Measurements from ENCODE around the gene DPP10.
A peak's percentile ranks its signal among the peaks of the same experiment; 100 is the strongest.
"Not testable (repeated sequence)": the region's sequence is repeated elsewhere in the genome, so short reads cannot be mapped to it uniquely, and the experiment has no call there.

The DPP10 gene

DNA sequence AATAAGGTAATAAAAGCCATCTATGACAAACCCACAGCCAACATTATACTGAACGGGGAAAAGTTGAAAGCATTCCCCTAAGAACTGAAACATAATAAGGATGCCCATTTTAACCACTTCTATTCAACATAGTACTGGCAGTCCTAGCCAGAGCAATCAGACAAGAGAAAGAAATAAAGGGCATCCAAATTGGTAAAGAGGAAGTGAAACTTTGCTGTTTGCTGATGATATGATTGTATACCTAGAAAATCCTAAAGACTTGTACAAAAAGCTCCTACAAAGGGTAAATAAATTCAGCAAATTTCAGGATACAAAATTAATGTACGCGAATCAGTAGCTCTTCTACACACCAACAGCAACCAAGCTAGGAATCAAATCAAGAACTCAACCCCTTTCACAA, 579.6 kb downstream of the DPP10 start:
- not testable (repeated sequence) for H3K4me1 ChIP-seq (ENCODE audit: control insufficient read depth, low read depth, low read length); H3K4me3 ChIP-seq (ENCODE audit: low read length); H3K27me3 ChIP-seq (ENCODE audit: control insufficient read depth, insufficient read depth, low read length); H3K27ac ChIP-seq (ENCODE audit: low read length); H3K36me3 ChIP-seq (ENCODE audit: control insufficient read depth, low read depth, low read length); H3K9me3 ChIP-seq (ENCODE audit: control insufficient read depth, low read depth, low read length); H3K9ac ChIP-seq (ENCODE audit: low read length)

GRCh38 chr2:115034801-115035200, 592.4 kb downstream of the DPP10 start:
- H3K27ac ChIP-seq (ENCODE audit: low read length): no peak overlapping the region
- no peaks in the 10 kb centered on the region for H3K27me3 ChIP-seq (ENCODE audit: control insufficient read depth, insufficient read depth, low read length)
- H3K4me3 ChIP-seq (ENCODE audit: low read length): no peak overlapping the region
- H3K4me1 ChIP-seq (ENCODE audit: control insufficient read depth, low read depth, low read length): peaks cover 8% of the 10 kb centered on the region
- no peaks in the 10 kb centered on the region for H3K36me3 ChIP-seq (ENCODE audit: control insufficient read depth, low read depth, low read length)
- H3K9me3 ChIP-seq (ENCODE audit: control insufficient read depth, low read depth, low read length): no peaks in the 10 kb centered on the region
- no peak overlapping the region for H3K9ac ChIP-seq (ENCODE audit: low read length)

DNA sequence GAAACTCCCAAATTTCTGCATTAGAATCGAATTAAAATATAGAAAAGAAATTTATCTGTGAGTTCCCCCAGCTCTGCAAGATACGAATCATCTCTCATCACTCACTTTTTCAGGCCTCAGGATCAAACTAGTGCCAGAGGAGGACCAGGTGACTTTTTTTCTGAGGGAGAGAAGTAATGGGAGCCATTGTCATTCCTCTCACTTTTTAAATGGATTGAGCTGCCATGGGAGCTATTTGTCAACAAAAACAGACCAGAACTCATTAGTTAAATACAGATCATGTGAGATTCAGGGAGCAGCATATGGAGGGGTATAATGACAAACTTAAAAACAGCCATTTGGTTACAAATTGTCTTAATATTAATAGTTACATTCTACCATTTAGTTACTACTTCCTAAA, 594.4 kb downstream of the DPP10 start:
- Histone ChIP-seq H3K4me1 (ENCODE audit: control insufficient read depth, low read depth, low read length) (peaks cover 8% of the 10 kb centered on the region), H3K9ac (ENCODE audit: low read length) (no peak overlapping the region), H3K36me3 (ENCODE audit: control insufficient read depth, low read depth, low read length) (no peaks in the 10 kb centered on the region), H3K9me3 (ENCODE audit: control insufficient read depth, low read depth, low read length) (no peaks in the 10 kb centered on the region), H3K4me3 (ENCODE audit: low read length) (peak overlapping the region; percentile 6), H3K27ac (ENCODE audit: low read length) (peak overlapping the region; percentile 30), H3K27me3 (ENCODE audit: control insufficient read depth, insufficient read depth, low read length) (no peaks in the 10 kb centered on the region)

DNA sequence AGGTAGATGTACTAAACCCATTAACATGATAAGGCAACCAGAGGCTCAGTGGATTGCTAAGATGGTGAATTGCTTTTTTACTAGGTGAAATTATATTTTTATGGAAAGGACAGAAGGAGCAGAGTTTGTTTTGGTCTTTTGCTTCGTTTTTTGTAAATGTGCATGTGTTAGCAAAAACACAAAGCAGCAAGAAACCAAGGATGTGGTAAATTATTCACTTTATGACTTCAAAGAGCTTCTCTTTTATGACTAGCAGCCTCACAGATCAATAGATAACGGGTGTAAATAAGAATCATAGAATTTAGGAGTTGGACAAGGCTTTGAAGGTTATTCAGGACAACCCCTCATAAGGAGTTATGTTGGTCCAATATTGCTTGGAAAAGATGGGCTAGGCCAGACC, 615.0 kb downstream of the DPP10 start:
- no peaks in the 10 kb centered on the region for H3K9me3 ChIP-seq (ENCODE audit: control insufficient read depth, low read depth, low read length)
- no peaks in the 10 kb centered on the region for H3K27me3 ChIP-seq (ENCODE audit: control insufficient read depth, insufficient read depth, low read length)
- no peak overlapping the region for H3K27ac ChIP-seq (ENCODE audit: low read length)
- H3K36me3 ChIP-seq (ENCODE audit: control insufficient read depth, low read depth, low read length): no peaks in the 10 kb centered on the region
- H3K4me1 ChIP-seq (ENCODE audit: control insufficient read depth, low read depth, low read length): no peaks in the 10 kb centered on the region
- H3K9ac ChIP-seq (ENCODE audit: low read length): no peak overlapping the region
- no peak overlapping the region for H3K4me3 ChIP-seq (ENCODE audit: low read length)

DNA sequence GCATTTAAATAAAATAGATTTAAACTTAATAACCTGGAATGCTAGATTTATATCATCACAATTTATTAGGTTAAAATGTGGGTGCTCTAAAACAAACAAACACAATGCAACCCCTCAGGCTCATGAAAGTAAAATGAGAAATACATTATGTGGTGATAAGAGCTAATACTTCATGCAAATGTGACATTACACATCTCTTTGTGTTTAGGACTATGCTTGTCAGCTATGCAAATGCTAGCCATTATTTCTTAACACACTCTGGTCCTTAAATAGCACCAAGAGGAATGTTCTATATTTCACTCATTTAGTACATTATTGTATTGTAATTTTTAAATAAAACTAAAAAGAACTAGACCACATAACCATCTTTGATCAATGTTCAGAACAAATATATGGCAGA, 627.6 kb downstream of the DPP10 start:
- Histone ChIP-seq H3K27me3 (ENCODE audit: control insufficient read depth, insufficient read depth, low read length) (no peaks in the 10 kb centered on the region), H3K4me1 (ENCODE audit: control insufficient read depth, low read depth, low read length) (no peaks in the 10 kb centered on the region), H3K9ac (ENCODE audit: low read length) (no peak overlapping the region), H3K27ac (ENCODE audit: low read length) (no peak overlapping the region), H3K9me3 (ENCODE audit: control insufficient read depth, low read depth, low read length) (no peaks in the 10 kb centered on the region), H3K36me3 (ENCODE audit: control insufficient read depth, low read depth, low read length) (no peaks in the 10 kb centered on the region), H3K4me3 (ENCODE audit: low read length) (no peak overlapping the region)

DNA sequence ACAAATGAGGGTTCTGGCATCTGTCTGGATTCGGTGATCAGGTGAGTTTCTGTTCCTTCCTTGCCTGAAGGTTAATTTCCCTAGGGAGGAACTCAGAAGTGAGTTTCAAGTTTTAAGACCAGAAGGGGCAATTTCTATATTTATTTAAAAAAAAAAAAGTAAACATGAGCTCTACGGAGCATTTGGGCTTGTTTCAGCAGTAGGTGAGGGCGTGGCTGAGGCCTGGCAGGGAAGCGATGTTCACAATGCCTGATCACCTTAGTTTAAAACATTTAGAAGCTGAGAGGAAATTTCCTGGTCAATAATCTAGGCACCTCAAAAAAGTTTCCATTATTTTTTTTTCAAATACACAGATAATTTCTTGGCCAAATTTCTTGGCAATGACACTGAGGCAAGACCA, 629.1 kb downstream of the DPP10 start:
- no peaks in the 10 kb centered on the region for H3K4me1 ChIP-seq (ENCODE audit: control insufficient read depth, low read depth, low read length)
- no peaks in the 10 kb centered on the region for H3K27me3 ChIP-seq (ENCODE audit: control insufficient read depth, insufficient read depth, low read length)
- H3K9ac ChIP-seq (ENCODE audit: low read length): no peak overlapping the region
- no peak overlapping the region for H3K4me3 ChIP-seq (ENCODE audit: low read length)
- H3K9me3 ChIP-seq (ENCODE audit: control insufficient read depth, low read depth, low read length): no peaks in the 10 kb centered on the region
- no peaks in the 10 kb centered on the region for H3K36me3 ChIP-seq (ENCODE audit: control insufficient read depth, low read depth, low read length)
- H3K27ac ChIP-seq (ENCODE audit: low read length): no peak overlapping the region

- H3K27me3 ChIP-seq (ENCODE audit: control insufficient read depth, insufficient read depth, low read length): no peaks in the 10 kb centered on the region
- H3K4me3 ChIP-seq (ENCODE audit: low read length): no peak overlapping the region
- no peak overlapping the region for H3K27ac ChIP-seq (ENCODE audit: low read length)
- H3K4me1 ChIP-seq (ENCODE audit: control insufficient read depth, low read depth, low read length): no peaks in the 10 kb centered on the region
- H3K9ac ChIP-seq (ENCODE audit: low read length): no peak overlapping the region
- H3K9me3 ChIP-seq (ENCODE audit: control insufficient read depth, low read depth, low read length): no peaks in the 10 kb centered on the region
- no peaks in the 10 kb centered on the region for H3K36me3 ChIP-seq (ENCODE audit: control insufficient read depth, low read depth, low read length)
Measured at GRCh38 chr2:115075800-115076199, 633.4 kb downstream of the DPP10 start.

DNA sequence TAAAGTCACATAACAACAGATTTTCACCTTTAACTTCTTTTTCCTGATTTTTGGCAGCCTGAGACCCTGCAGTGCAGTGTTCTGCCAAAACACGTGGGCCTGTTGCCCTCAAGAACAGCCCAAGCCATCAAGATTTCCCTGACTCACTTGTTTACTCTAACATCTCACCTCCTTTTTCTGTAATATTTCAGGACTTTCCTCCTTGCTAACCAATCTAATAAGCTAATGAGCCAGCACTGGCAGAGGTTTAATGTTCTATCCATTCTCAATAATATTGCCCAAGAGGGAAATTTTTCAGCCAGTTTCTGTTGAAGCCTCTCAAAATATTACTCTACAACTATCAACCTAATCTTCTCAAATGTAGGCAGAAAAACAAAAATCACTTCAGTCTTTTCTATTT, 635.2 kb downstream of the DPP10 start:
- Histone ChIP-seq H3K9me3 (ENCODE audit: control insufficient read depth, low read depth, low read length) (no peaks in the 10 kb centered on the region), H3K9ac (ENCODE audit: low read length) (no peak overlapping the region)

GRCh38 chr2:115083225-115083624, 640.8 kb downstream of the DPP10 start:
- Histone ChIP-seq H3K36me3 (ENCODE audit: control insufficient read depth, low read depth, low read length) (no peaks in the 10 kb centered on the region), H3K9me3 (ENCODE audit: control insufficient read depth, low read depth, low read length) (no peaks in the 10 kb centered on the region), H3K4me3 (ENCODE audit: low read length) (no peak overlapping the region), H3K27ac (ENCODE audit: low read length) (no peak overlapping the region), H3K9ac (ENCODE audit: low read length) (no peak overlapping the region), H3K4me1 (ENCODE audit: control insufficient read depth, low read depth, low read length) (peaks cover 5% of the 10 kb centered on the region), H3K27me3 (ENCODE audit: control insufficient read depth, insufficient read depth, low read length) (no peaks in the 10 kb centered on the region)

More for the DNA sequence above, 635.2 kb downstream of the DPP10 start:
- Histone ChIP-seq H3K4me3 (ENCODE audit: low read length) (no peak overlapping the region), H3K4me1 (ENCODE audit: control insufficient read depth, low read depth, low read length) (no peaks in the 10 kb centered on the region), H3K27ac (ENCODE audit: low read length) (no peak overlapping the region), H3K36me3 (ENCODE audit: control insufficient read depth, low read depth, low read length) (no peaks in the 10 kb centered on the region), H3K27me3 (ENCODE audit: control insufficient read depth, insufficient read depth, low read length) (no peaks in the 10 kb centered on the region)

- no peaks in the 10 kb centered on the region for H3K36me3 ChIP-seq (ENCODE audit: control insufficient read depth, low read depth, low read length)
- H3K27ac ChIP-seq (ENCODE audit: low read length): no peak overlapping the region
- H3K4me1 ChIP-seq (ENCODE audit: control insufficient read depth, low read depth, low read length): peaks cover 5% of the 10 kb centered on the region
- no peaks in the 10 kb centered on the region for H3K9me3 ChIP-seq (ENCODE audit: control insufficient read depth, low read depth, low read length)
- H3K27me3 ChIP-seq (ENCODE audit: control insufficient read depth, insufficient read depth, low read length): no peaks in the 10 kb centered on the region
- H3K9ac ChIP-seq (ENCODE audit: low read length): no peak overlapping the region
- no peak overlapping the region for H3K4me3 ChIP-seq (ENCODE audit: low read length)
Measured at GRCh38 chr2:115083711-115084110, 641.3 kb downstream of the DPP10 start.

- no peak overlapping the region for H3K27ac ChIP-seq (ENCODE audit: low read length)
Measured at GRCh38 chr2:115084446-115084845, 642.0 kb downstream of the DPP10 start.

GRCh38 chr2:115086051-115086620, 643.7 kb downstream of the DPP10 start:
- not testable (repeated sequence) for H3K9ac ChIP-seq (ENCODE audit: low read length); H3K27ac ChIP-seq (ENCODE audit: low read length); H3K4me1 ChIP-seq (ENCODE audit: control insufficient read depth, low read depth, low read length); H3K4me3 ChIP-seq (ENCODE audit: low read length); H3K36me3 ChIP-seq (ENCODE audit: control insufficient read depth, low read depth, low read length); H3K27me3 ChIP-seq (ENCODE audit: control insufficient read depth, insufficient read depth, low read length)
- H3K9me3 ChIP-seq (ENCODE audit: control insufficient read depth, low read depth, low read length): peaks cover 13% of the 10 kb centered on the region

More at GRCh38 chr2:115084446-115084845, 642.0 kb downstream of the DPP10 start:
- peaks cover 5% of the 10 kb centered on the region for H3K9me3 ChIP-seq (ENCODE audit: control insufficient read depth, low read depth, low read length)
- H3K36me3 ChIP-seq (ENCODE audit: control insufficient read depth, low read depth, low read length): no peaks in the 10 kb centered on the region
- no peak overlapping the region for H3K9ac ChIP-seq (ENCODE audit: low read length)
- peaks cover 5% of the 10 kb centered on the region for H3K4me1 ChIP-seq (ENCODE audit: control insufficient read depth, low read depth, low read length)
- H3K27me3 ChIP-seq (ENCODE audit: control insufficient read depth, insufficient read depth, low read length): no peaks in the 10 kb centered on the region
- no peak overlapping the region for H3K4me3 ChIP-seq (ENCODE audit: low read length)
